ENCODE data around the gene C14orf93. TPM values are rescaled to one million over a fixed set of nuclear protein-coding genes. Genes with fewer than 3 reads are reported as not detected.

The C14orf93 gene
- total and polyA plus RNA-seq, 9 of the 15 experiments (the other 6 are each of a cell fraction or from before 2014, with no cell fraction given), result 2.2 to 22.4 (median 16.1) TPM

DNA sequence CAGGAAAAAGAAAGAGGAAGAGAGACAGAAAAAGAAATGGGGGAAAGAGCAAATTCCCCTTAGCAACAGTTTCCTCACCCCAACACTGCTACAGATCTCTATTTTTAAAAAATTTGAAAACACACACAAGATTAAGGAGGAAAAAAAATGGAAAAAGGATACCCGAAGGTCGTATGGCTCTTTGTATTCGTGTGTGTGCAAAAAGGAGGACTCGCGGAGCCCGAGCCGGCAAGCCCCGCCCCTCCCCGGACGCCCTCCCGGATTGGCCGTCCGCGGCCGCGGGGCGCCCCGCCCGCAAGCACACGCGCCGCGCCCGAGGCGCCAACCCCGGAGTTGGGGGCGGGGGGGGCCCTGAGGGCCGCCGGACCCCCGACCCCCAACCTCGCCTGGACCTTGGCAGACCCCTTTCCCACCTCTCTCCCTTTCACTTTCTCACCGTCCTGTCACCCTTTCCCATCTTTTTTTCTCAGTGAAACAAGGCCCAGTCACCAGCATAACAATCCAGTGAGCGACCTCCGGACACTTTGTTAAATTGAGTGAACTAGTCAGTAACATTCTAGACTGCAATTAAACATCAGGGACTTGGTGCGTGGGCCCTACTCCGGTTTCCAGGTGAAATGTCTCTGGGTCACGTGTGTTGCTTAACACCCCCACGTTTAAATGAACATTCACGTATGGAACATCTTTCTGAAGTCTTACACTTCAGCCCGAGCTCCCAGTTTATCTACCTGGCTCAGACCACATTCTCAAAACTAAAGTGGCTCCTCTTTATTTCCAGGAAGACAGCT lies at the start of gene C14orf93 (continued):
- TF ChIP-seq ATF3 (IDR thresholded peaks at IDR 0.05) (no peak), ATF3 (CRISPR knock-in tag; conservative IDR thresholded peaks at IDR 0.05) (no peak), ZNF740 (CRISPR knock-in tag; IDR thresholded peaks at IDR 0.05) (no peak), ZNF740 (tag; IDR thresholded peaks at IDR 0.05) (peak in 1 of 2 experiments; percentile 71; a peak in 2 of 4 replicates), NR2C2 (CRISPR knock-in tag; IDR thresholded peaks at IDR 0.05) (no peak), NR2C2 (tag; IDR thresholded peaks at IDR 0.05) (peak; percentile 3; the same call in 1 of the 2 replicates), SOX6 (IDR thresholded peaks at IDR 0.05) (0 out of 2 replicates have a peak, but pooled peaks have one; percentile 31), ZBTB2 (IDR thresholded peaks at IDR 0.05) (peak; percentile 70), ZNF699 (CRISPR knock-in tag; IDR thresholded peaks at IDR 0.05; ENCODE audit: insufficient replicate concordance) (no peak), ATF7 (IDR thresholded peaks at IDR 0.05) (peak; percentile 80), ZNF561 (CRISPR knock-in tag; conservative IDR thresholded peaks at IDR 0.05) (no peak), EGR1 (conservative IDR thresholded peaks at IDR 0.05) (peak; percentile 75), DPF2 (IDR thresholded peaks at IDR 0.05) (peak; percentile 60), HCFC1 (IDR thresholded peaks at IDR 0.05; ENCODE audit: low read depth, low read length) (no peak), STAT5B (CRISPR knock-in tag; IDR thresholded peaks at IDR 0.05) (no peak), KDM5B (IDR thresholded peaks at IDR 0.05; ENCODE audit: insufficient replicate concordance, low read depth, low read length) (no peak), POLR2AphosphoS5 (IDR thresholded peaks at IDR 0.05; ENCODE audit: control insufficient read depth, insufficient read depth, low read depth, low read length) (peak; percentile 44), CHD2 (IDR thresholded peaks at IDR 0.05; ENCODE audit: low read depth, low read length) (0 out of 2 replicates have a peak, but pooled peaks have one; percentile 10), GABPA (tag; conservative IDR thresholded peaks at IDR 0.05; ENCODE audit: low read depth) (0 out of 2 replicates have a peak, but pooled peaks have one; percentile 9)
- TF ChIP-seq, protein P1, sequence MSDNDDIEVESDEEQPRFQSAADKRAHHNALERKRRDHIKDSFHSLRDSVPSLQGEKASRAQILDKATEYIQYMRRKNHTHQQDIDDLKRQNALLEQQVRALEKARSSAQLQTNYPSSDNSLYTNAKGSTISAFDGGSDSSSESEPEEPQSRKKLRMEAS (CRISPR knock-in tag; IDR thresholded peaks at IDR 0.05), result peak; percentile 26; the same call in 1 of the 2 replicates
- TF ChIP-seq, protein P2, sequence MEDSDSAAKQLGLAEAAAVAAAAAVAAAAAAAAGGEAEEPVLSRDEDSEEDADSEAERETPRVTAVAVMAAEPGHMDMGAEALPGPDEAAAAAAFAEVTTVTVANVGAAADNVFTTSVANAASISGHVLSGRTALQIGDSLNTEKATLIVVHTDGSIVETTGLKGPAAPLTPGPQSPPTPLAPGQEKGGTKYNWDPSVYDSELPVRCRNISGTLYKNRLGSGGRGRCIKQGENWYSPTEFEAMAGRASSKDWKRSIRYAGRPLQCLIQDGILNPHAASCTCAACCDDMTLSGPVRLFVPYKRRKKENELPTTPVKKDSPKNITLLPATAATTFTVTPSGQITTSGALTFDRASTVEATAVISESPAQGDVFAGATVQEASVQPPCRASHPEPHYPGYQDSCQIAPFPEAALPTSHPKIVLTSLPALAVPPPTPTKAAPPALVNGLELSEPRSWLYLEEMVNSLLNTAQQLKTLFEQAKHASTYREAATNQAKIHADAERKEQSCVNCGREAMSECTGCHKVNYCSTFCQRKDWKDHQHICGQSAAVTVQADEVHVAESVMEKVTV (CRISPR knock-in tag; IDR thresholded peaks at IDR 0.05), result no peak
